NK-92 treated with Interleukin-12 subunit alpha and Interleukin-12 subunit beta, amount 100 ng/mL, for 24 hours (cell line): ENCODE results near the gene HSPA12B.
A peak's percentile ranks its signal among the peaks of the same experiment; 100 is the strongest.

ENCODE experiments used
- DNase-seq: peaks from one replicate; lab custom pipeline; 2025; lab: John Stamatoyannopoulos, UW

HSPA12B gene

GRCh38 chr20:3767110-3767426 is 34.6 kb downstream of the HSPA12B start:
- DNase-seq = no peak

- peak; percentile 98 for DNase-seq
Measured at GRCh38 chr20:3767427-3768341, 35.2 kb downstream of the HSPA12B start, which contains the start of gene ADISSP. Gene ADISSP (minus strand): TSS chr20:3767753. CDS start chr20:3760100, 7,653 bp downstream.

GRCh38 chr20:3768342-3769130 is 36.1 kb downstream of the HSPA12B start:
- DNase-seq = peak; percentile 63

- no peak for DNase-seq
Measured at GRCh38 chr20:3771552-3772058, 39.1 kb downstream of the HSPA12B start.

GRCh38 chr20:3775457-3776108 is 43.1 kb downstream of the HSPA12B start:
- DNase-seq = no peak

GRCh38 chr20:3777381-3777715 is 44.9 kb downstream of the HSPA12B start:
- DNase-seq = no peak

GRCh38 chr20:3777716-3778629 is 45.5 kb downstream of the HSPA12B start:
- DNase-seq = no peak

DNA sequence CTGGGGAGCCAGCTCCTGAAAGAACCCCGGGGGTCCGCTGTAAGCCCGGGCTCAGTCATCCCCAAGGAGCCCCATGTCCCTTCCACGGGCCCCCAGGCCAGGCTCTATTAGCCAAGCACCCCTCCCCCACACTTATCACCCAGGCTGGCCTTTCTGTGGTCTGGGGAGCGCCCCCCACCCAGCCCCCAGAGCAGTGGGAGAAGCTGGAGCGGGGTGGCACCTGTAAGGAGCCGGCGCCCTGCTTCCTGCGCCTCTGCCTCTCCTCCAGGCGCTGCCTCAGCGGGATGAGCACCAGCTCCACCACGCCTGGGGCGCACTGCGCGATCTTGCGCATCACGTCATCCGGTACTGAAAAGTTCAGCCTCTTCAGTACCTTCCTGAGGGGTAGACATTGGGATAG is 46.5 kb downstream of the HSPA12B start:
- DNase-seq = no peak

- DNase-seq = no peak
Measured at GRCh38 chr20:3781153-3781910, 48.8 kb downstream of the HSPA12B start, which contains the start of gene SPEF1. Gene SPEF1 (minus strand): TSS chr20:3781448. CDS start chr20:3781287, 161 bp downstream.

GRCh38 chr20:3782597-3782996 is 50.1 kb downstream of the HSPA12B start:
- no peak for DNase-seq

DNA sequence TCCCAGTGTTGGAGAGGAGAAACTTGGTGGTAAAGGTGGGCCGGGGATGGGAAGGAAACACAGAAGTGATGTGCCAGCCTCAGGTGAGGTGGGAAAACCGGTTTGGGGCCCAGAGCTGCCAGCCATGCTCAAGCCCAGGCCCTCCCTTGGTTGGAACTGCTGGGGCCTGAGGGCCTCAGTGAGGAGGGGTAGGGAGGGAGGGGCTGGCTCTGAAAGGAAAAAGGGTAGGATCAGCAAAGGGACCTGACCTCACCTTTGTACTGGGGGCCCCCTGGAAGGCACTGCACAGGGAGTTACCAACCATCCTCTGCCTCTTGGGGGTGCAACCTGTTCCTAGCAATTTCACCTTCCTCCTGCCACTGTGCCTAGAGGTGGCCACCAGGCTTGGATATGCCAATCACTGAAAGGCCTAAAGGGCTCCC is 50.6 kb downstream of the HSPA12B start:
- no peak for DNase-seq

GRCh38 chr20:3783511-3784195 is 51.2 kb downstream of the HSPA12B start:
- DNase-seq = no peak

- no peak for DNase-seq
Measured at GRCh38 chr20:3784216-3784853, 51.9 kb downstream of the HSPA12B start.

DNA sequence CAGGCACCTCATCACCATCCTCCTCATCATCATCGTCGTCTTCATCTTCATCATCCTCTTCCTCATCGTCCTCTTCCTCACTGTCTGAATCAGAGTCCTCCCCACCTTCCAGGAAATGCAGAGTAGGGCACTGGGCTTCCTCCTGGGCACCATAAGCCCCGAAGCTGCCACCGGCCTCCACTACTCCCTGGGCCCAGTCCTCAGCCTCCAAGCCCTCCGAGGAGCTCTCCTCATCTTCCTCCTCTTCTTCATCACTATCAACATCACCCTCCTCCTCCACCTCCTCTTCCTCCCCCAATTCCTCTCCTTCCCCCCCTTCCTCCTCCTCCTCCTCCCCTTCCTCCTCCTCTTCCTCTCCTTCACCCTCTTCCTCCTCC is 52.4 kb downstream of the HSPA12B start:
- DNase-seq = no peak

- no peak for DNase-seq
Measured at GRCh38 chr20:3785240-3786125, 53.0 kb downstream of the HSPA12B start.

GRCh38 chr20:3786126-3786484 is 53.6 kb downstream of the HSPA12B start:
- DNase-seq = no peak

DNA sequence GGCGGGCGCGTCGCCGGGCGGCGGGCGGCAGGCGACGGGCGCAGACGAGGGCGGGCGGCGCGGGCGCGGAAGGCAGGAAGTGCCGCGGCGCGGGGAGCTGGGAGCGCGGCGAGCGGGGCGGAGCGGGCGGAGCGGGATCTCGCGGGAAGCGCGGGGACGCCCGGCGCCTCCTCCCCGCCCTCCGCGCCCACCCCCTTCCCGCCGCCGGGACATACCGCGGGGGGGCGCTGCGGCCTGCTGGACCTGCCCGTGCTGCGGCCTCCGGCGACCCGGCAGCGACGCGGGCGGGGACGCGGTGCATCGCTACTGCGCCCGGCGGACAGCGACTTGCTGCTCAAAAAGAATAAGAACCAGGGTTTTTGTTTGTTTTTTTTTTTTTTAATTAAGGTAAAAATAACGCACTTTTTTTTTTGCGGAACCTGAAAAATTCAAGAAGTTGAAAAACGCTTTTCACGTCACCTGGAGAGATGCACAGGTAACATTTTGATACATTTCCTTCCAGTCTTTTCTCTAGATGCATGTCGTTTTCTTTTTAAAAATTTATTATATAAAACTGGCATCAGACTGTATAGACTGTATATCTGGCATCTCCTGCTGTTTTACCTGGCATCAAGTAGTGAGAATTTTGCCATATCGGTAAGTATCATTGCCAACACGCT is 54.3 kb downstream of the HSPA12B start, which contains the start of gene CENPB:
Gene CENPB, minus strand, starts transcription at position 76 of the 659 bp plus-strand sequence. CDS start 257 bp downstream, outside the sequence.
- DNase-seq = peak; percentile 74
